ENCODE results near the gene CACNA1B.
A peak's percentile ranks its signal among the peaks of the same experiment; 100 is the strongest.

CACNA1B gene

DNA sequence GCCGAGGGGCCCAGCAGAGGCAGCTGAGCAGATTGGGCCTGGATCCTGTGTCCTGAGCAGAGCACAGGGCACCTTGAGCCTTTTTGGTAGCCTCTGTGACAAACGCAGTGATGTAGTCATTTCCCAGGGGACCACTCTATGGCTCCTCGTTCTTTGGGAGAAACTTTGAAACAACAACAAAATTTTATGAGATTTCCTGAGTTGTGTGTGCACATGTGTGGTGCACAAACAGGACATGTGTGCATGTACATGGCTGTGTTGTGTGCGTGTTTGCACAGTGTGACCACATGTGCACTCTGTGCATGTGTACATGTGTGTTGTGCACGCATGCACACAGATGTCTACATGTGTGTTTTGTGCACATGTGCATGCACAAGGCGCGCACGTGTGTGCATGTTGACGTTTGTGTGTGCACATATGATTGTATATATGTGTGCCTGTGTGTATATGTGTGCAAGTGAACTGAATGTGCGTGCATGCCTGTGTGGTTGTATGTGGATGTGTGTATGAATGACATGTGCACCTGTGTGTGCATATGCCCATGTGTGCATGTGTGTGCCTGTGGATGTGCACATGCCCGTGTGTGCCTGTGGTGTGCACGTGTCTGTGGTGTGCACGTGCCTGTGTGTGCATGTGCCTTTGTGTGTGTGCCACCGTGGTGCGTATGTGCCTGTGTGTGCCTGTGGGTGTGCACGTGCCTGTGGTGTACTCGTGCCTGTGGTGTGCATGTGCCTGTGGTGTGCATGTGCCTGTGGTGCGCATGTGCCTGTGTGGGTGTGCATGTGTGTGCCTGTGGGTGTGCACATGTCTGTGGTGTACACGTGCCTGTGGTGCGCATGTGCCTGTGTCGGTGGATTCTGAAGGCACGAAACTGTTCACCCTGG lies 221.6 kb downstream of the CACNA1B start:
- WGBS, 2 donors (ENCODE audit: extremely low coverage in 2 of 2, insufficient read length in 2 of 2, insufficient replicate concordance in 1 of 2), result no CpG with 5 or more reads among the region's 22 CpGs
- H2BK5ac ChIP-seq (ENCODE audit: low read length), result peak overlapping the region; percentile 61
- H3K36me3 ChIP-seq (replicated peaks in 1 of 2; ENCODE audit: control insufficient read depth in 2 of 2, insufficient read depth in 2 of 2, low read length in 2 of 2), result no peaks in the 10 kb centered on the region
- no peak for DNase-seq (ENCODE audit: low spot score)
- H3K14ac ChIP-seq (ENCODE audit: low read length), result peak overlapping the region; percentile 84
- no peak overlapping the region for H4K91ac ChIP-seq (ENCODE audit: low read depth, low read length, poor library complexity)
- H3K4me1 ChIP-seq (ENCODE audit: control insufficient read depth in 2 of 2, insufficient read depth in 1 of 2, low read depth in 1 of 2, low read length in 2 of 2), result peaks cover 0 to 16% of the 10 kb centered on the region in 2 donors
- H2BK120ac ChIP-seq (ENCODE audit: low read depth, low read length), result no peak overlapping the region
- peak overlapping the region; percentile 35 for H3K23ac ChIP-seq (ENCODE audit: low read depth, low read length, poor library complexity)
- H2AK5ac ChIP-seq (ENCODE audit: low read depth, low read length), result peak overlapping the region; percentile 41
- no peak overlapping the region for H2AFZ ChIP-seq (ENCODE audit: low read length)
- peaks cover 4% of the 10 kb centered on the region for H3K79me1 ChIP-seq (ENCODE audit: low read depth, low read length)
- H3K9ac ChIP-seq (ENCODE audit: low read depth, low read length, poor library complexity), result peak overlapping the region; percentile 47
- H3K27me3 ChIP-seq (ENCODE audit: control insufficient read depth in 3 of 3, insufficient read depth in 3 of 3, low read depth in 1 of 3, low read length in 3 of 3), result no peaks in the 10 kb centered on the region
- H2BK12ac ChIP-seq (ENCODE audit: low read length), result no peak overlapping the region
- peak overlapping the region; percentile 85 for H3K4ac ChIP-seq (ENCODE audit: low read length)
- peak overlapping the region; percentile 30 for H4K8ac ChIP-seq (ENCODE audit: low read depth, low read length)
- H3K18ac ChIP-seq (ENCODE audit: low read length), result peak overlapping the region; percentile 53
- H3K4me3 ChIP-seq (ENCODE audit: low read length in 2 of 2), result peak overlapping the region in 1 of 2 donors; percentile 52
- peaks cover 0 to 19% of the 10 kb centered on the region in 2 donors for H3K9me3 ChIP-seq (replicated peaks in 1 of 2; ENCODE audit: control insufficient read depth in 2 of 2, insufficient read depth in 1 of 2, low read depth in 1 of 2, low read length in 2 of 2)
- no peak overlapping the region for H3K4me2 ChIP-seq (ENCODE audit: insufficient read depth, low read length, poor library complexity, severe bottlenecking)
- no peak overlapping the region for H3K27ac ChIP-seq (replicated peaks; ENCODE audit: low read length)
- no peak overlapping the region for H2BK15ac ChIP-seq (ENCODE audit: low read length)

DNA sequence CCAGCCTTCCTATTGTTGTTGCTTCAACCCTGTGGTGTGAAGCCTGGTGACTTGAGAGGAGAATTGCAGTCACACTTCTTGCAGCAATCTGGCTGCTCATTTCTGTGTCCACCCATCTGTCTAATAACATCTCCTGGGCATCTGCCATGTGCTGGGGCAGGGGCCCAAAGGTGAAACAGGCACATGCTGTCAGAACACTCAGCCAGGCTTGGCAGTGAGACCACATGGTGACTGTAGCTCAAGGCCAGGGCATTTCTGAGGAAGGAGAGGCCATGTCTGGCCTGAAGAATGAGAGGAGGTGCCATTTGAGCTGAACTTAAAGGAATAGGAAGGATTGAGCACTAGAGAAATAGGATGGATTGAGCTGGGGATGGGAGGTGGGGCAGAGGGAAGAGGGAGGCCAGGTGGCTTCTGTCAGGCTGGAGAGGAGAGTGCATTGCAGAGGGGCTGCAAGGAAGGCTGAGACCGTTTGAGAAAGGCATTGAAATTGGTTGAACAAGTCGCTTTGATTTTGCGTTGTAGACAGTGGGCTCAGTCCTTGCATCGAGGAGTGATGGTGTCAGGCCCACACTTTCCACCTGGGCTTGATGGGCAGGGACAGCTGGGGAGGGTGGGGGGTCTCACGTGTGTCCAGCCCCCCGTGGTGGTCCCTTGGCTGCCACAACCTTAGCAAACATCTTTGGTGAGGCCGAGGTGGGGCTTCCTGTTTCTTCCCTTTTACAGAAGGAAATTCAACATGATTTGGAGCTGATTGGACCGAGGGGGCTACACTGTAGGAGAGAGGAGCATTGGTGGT lies 222.4 kb downstream of the CACNA1B start:
- H4K8ac ChIP-seq (ENCODE audit: low read depth, low read length), result no peak overlapping the region
- H3K9me3 ChIP-seq (replicated peaks in 1 of 2; ENCODE audit: control insufficient read depth in 2 of 2, insufficient read depth in 1 of 2, low read depth in 1 of 2, low read length in 2 of 2), result peaks cover 0 to 21% of the 10 kb centered on the region in 2 donors
- H2AK5ac ChIP-seq (ENCODE audit: low read depth, low read length), result peak overlapping the region; percentile 45
- H3K9ac ChIP-seq (ENCODE audit: low read depth, low read length, poor library complexity), result peak overlapping the region; percentile 68
- H3K79me1 ChIP-seq (ENCODE audit: low read depth, low read length), result peaks cover 4% of the 10 kb centered on the region
- no peak overlapping the region for H3K4ac ChIP-seq (ENCODE audit: low read length)
- H3K4me2 ChIP-seq (ENCODE audit: insufficient read depth, low read length, poor library complexity, severe bottlenecking), result no peak overlapping the region
- H3K36me3 ChIP-seq (replicated peaks in 1 of 2; ENCODE audit: control insufficient read depth in 2 of 2, insufficient read depth in 2 of 2, low read length in 2 of 2), result no peaks in the 10 kb centered on the region
- H2BK12ac ChIP-seq (ENCODE audit: low read length), result no peak overlapping the region
- no peak overlapping the region for H4K91ac ChIP-seq (ENCODE audit: low read depth, low read length, poor library complexity)
- H3K4me1 ChIP-seq (ENCODE audit: control insufficient read depth in 2 of 2, insufficient read depth in 1 of 2, low read depth in 1 of 2, low read length in 2 of 2), result peaks cover 0 to 21% of the 10 kb centered on the region in 2 donors
- peak overlapping the region; percentile 84 for H3K14ac ChIP-seq (ENCODE audit: low read length)
- no peak overlapping the region for H2BK15ac ChIP-seq (ENCODE audit: low read length)
- WGBS, 2 donors (ENCODE audit: extremely low coverage in 2 of 2, insufficient read length in 2 of 2, insufficient replicate concordance in 1 of 2), result no CpG with 5 or more reads among the region's 8 CpGs
- no peak overlapping the region for H2AFZ ChIP-seq (ENCODE audit: low read length)
- peak overlapping the region; percentile 61 for H2BK5ac ChIP-seq (ENCODE audit: low read length)
- no peak overlapping the region for H2BK120ac ChIP-seq (ENCODE audit: low read depth, low read length)
- no peak overlapping the region for H3K27ac ChIP-seq (replicated peaks; ENCODE audit: low read length)
- no peak overlapping the region for H3K4me3 ChIP-seq (ENCODE audit: low read length in 2 of 2)
- H3K18ac ChIP-seq (ENCODE audit: low read length), result peak overlapping the region; percentile 13
- DNase-seq (ENCODE audit: low spot score), result no peak
- peak overlapping the region; percentile 21 for H3K23ac ChIP-seq (ENCODE audit: low read depth, low read length, poor library complexity)
- no peaks in the 10 kb centered on the region for H3K27me3 ChIP-seq (ENCODE audit: control insufficient read depth in 3 of 3, insufficient read depth in 3 of 3, low read depth in 1 of 3, low read length in 3 of 3)

DNA sequence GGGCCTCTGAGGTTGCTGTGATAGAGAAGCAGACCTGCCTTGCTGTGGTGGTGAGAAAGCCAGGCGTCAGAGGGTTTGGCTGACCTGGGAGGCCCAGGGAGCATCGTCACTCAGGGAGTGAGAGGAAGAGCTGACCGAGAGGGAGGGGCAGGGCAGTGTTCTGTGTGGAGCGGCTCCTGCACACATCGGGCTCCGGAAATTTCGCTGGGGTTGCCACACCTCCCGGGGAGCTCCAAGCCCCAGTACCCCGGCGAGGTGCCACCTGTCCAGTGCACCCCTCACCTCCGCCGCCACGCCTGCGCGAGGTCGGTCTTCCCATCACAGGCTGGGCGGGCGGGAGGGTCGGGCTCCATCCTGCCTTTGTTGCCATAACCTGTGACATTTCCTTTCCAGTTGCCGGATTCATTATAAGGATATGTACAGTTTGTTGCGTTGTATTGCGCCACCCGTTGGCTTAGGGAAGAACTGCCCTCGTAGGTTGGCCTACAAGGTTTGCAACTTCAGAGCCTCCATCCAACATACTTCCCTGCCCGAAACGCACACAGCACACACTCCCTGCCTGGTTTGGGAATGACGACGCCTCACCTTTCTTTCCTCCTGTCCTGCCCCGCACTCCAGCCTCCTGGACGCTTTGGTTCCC lies 223.2 kb downstream of the CACNA1B start:
- Histone ChIP-seq H3K4me1 (ENCODE audit: control insufficient read depth in 2 of 2, insufficient read depth in 1 of 2, low read depth in 1 of 2, low read length in 2 of 2) (peaks cover 0 to 21% of the 10 kb centered on the region in 2 donors), H3K27ac (replicated peaks; ENCODE audit: low read length) (no peak overlapping the region), H3K27me3 (ENCODE audit: control insufficient read depth in 3 of 3, insufficient read depth in 3 of 3, low read depth in 1 of 3, low read length in 3 of 3) (no peaks in the 10 kb centered on the region), H2BK120ac (ENCODE audit: low read depth, low read length) (no peak overlapping the region), H4K8ac (ENCODE audit: low read depth, low read length) (no peak overlapping the region), H3K23ac (ENCODE audit: low read depth, low read length, poor library complexity) (peak overlapping the region; percentile 10), H2BK12ac (ENCODE audit: low read length) (no peak overlapping the region), H2BK5ac (ENCODE audit: low read length) (peak overlapping the region; percentile 35), H2AK5ac (ENCODE audit: low read depth, low read length) (peak overlapping the region; percentile 94), H3K4ac (ENCODE audit: low read length) (no peak overlapping the region), H3K36me3 (replicated peaks in 1 of 2; ENCODE audit: control insufficient read depth in 2 of 2, insufficient read depth in 2 of 2, low read length in 2 of 2) (no peaks in the 10 kb centered on the region), H4K91ac (ENCODE audit: low read depth, low read length, poor library complexity) (no peak overlapping the region), H3K4me2 (ENCODE audit: insufficient read depth, low read length, poor library complexity, severe bottlenecking) (no peak overlapping the region), H3K14ac (ENCODE audit: low read length) (no peak overlapping the region), H3K79me1 (ENCODE audit: low read depth, low read length) (peaks cover 4% of the 10 kb centered on the region), H3K4me3 (ENCODE audit: low read length in 2 of 2) (no peak overlapping the region), H2BK15ac (ENCODE audit: low read length) (no peak overlapping the region), H3K9ac (ENCODE audit: low read depth, low read length, poor library complexity) (no peak overlapping the region), H3K9me3 (replicated peaks in 1 of 2; ENCODE audit: control insufficient read depth in 2 of 2, insufficient read depth in 1 of 2, low read depth in 1 of 2, low read length in 2 of 2) (peaks cover 0 to 21% of the 10 kb centered on the region in 2 donors), H3K18ac (ENCODE audit: low read length) (no peak overlapping the region), H2AFZ (ENCODE audit: low read length) (no peak overlapping the region)
- WGBS, 2 donors (ENCODE audit: extremely low coverage in 2 of 2, insufficient read length in 2 of 2, insufficient replicate concordance in 1 of 2), result no CpG with 5 or more reads among the region's 30 CpGs
- no peak for DNase-seq (ENCODE audit: low spot score)
